Coronary artery (tissue), 2 donors: ENCODE results near the gene PTEN.

Source experiments
- DNase-seq: peaks from one replicate; pipeline ENCODE4 v3.0.0-alpha.2; 2017; ENCODE audit warnings: low spot score
- H3K27ac ChIP-seq, 2 donors: fragments of 200-600 bp; sonication (generic); one replicate each; pipeline ENCODE4 v1.5.1; 2016 to 2019
- H3K4me3 ChIP-seq: fragments of 200-600 bp; sonication (generic); 2 replicates; pipeline ENCODE4 v1.5.1; 2016; ENCODE audit warnings: mild to moderate bottlenecking, moderate library complexity
- TF ChIP-seq, protein P1 (sequence below): fragments of 200-600 bp; sonication (generic); IDR thresholded peaks from one replicate; pipeline ENCODE4 v1.5.1; 2019; ENCODE audit warnings: antibody characterized with exemption

Gene PTEN

DNA sequence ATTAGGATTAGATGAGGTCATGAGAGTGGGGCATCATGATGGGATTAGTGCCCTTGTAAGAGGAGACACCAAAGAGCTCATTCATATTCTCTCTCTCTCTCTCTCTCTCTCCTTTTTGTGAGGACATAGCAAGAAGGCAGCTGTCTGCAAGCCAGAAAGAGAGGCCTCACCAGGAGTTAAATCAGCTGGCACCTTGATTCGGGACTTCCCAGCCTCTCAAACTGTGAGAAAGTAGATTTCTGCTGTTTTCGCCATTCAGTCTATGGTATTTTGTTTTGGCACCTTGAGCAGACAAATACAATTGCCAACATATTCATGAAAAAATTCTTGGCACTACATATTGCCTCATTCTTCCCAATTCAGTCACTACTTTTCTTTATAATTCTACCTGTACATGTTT is 24.8 kb upstream of the PTEN start:
- no peak overlapping the region for H3K4me3 ChIP-seq
- DNase-seq: no peak
- TF ChIP-seq, protein P1, sequence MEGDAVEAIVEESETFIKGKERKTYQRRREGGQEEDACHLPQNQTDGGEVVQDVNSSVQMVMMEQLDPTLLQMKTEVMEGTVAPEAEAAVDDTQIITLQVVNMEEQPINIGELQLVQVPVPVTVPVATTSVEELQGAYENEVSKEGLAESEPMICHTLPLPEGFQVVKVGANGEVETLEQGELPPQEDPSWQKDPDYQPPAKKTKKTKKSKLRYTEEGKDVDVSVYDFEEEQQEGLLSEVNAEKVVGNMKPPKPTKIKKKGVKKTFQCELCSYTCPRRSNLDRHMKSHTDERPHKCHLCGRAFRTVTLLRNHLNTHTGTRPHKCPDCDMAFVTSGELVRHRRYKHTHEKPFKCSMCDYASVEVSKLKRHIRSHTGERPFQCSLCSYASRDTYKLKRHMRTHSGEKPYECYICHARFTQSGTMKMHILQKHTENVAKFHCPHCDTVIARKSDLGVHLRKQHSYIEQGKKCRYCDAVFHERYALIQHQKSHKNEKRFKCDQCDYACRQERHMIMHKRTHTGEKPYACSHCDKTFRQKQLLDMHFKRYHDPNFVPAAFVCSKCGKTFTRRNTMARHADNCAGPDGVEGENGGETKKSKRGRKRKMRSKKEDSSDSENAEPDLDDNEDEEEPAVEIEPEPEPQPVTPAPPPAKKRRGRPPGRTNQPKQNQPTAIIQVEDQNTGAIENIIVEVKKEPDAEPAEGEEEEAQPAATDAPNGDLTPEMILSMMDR: no peak
- no peak overlapping the region for H3K27ac ChIP-seq

DNA sequence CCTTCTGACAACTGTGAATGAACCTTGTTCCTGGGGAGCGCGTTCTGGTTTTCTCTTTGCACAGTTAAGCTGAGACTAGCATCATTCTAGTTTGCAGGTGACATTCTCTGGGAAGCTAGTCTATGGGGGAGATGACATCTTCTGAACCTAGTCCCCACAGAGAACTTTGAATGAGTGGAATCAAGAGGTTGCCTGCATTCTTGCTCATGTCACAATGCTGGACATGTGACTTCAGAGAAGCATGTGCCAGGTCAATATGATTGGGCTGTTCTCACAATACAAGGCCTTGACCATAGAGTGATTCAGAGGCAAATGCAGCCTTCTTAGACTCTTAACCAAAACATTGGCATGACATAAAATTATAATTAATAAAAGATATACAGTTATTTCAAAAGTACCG is 22.2 kb upstream of the PTEN start:
- DNase-seq: no peak
- TF ChIP-seq, protein P1: no peak
- H3K4me3 ChIP-seq: no peak overlapping the region
- no peak overlapping the region for H3K27ac ChIP-seq

DNA sequence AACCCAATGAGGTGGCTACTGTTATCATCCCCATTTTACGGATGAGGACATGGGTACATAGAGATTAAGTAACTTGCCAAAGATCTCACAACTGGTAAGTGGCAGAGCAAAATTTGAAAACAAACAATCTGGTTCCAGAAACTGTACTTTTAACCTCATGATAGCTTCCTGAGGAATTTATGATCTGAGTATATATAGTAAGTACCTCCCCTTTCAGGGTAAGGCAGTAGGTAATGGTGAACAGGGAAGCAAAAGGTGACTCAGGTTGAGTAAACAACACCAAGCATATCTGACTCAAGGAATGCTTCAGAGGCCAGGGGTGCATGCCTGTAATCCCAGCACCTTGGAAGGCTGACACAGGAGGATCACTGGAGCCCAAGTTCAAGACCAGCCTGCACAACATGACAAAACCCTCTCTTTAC is 21.2 kb upstream of the PTEN start:
- Histone ChIP-seq H3K27ac (no peak overlapping the region), H3K4me3 (no peak overlapping the region)
- TF ChIP-seq, protein P1: no peak
- DNase-seq: no peak

DNA sequence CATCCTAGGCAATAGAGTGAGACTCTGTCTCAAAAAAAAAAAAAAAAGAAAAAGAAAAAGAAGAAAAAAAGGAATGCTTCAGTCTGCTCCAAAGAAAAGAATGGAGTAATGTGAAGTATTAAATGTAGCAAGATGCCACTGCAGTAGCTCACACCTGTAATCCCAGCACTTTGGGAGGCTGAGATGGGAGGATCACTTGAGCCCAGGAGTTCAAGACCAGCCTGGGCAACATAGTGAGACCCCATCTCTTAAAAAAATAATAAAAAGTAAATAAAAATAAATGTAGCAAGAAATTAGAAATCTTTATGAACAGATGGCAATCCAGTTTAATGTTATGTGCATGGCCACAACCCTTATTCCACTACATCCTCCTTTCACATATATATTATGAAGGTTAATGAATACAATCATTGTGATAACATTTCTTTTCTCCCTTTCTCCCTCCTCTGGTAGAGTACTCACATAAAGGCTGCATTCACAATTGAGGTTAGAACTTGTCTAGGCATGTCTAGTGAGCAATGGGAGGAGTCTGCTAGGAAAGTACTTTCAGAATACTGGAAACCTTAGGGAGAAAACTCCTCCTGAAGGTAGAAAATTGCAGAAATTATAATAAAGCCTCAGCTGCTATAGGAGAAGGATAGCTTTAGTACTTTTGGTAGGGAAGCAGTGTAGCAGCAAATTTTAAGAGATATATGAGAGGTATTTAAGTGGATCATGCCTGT is 20.5 kb upstream of the PTEN start:
- Histone ChIP-seq H3K4me3 (no peak overlapping the region), H3K27ac (no peak overlapping the region)
- DNase-seq: no peak
- TF ChIP-seq, protein P1: no peak

DNA sequence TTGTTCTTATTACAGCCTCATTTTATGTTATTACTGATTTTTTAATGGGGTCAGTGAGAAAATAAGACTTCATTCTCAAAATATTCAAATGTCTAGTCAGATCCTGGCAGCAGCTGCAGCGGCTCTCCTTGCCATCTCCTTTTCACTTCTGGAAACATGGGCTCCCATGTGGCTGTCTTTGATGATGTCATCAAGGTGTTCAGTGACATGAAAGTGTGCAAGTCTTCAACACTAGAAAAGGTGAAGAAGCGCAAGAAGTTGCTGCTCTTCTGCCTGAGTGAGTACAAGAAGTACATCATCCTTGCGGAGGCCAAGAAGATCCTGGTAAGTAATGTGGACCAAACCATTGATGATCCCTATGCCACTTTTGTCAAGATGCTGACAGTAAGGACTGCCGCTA is 19.7 kb upstream of the PTEN start:
- TF ChIP-seq, protein P1: no peak
- Histone ChIP-seq H3K4me3 (no peak overlapping the region), H3K27ac (no peak overlapping the region)
- no peak for DNase-seq

DNA sequence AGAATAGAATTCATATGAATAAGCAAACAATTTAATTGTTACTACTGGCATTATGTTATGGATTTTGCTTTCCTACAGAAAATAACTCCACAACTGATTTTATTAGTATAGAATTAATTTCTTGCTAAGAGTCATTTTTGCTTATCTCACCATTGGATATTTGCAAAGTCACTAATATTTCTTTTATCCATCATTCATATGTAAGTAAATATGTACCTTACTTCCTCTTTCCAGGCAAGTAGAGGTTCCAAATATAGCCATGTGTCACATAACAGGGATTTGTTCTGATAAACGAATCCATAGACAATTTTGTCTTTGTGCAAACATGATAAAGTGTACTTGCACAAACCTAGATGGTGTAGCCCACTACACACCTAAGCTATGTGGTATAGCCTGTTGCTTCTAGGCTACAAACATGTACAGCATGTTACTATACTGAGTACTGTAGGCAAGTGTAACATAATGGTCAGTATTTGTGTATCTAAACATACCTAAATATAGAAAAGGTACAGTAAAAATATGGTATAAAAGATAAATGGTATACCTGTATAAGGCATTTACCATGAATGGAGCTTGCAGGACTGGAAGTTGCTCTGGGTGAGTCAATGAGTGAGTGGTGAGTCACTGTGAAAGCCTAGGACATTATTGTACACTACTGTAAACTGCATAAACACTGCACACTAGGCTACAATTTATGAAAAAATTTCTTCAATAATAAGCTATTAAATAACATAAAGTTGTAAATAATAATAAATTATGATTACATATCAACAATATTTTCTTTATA is 18.4 kb upstream of the PTEN start:
- Histone ChIP-seq H3K27ac (no peak overlapping the region), H3K4me3 (no peak overlapping the region)
- TF ChIP-seq, protein P1: no peak
- DNase-seq: no peak

DNA sequence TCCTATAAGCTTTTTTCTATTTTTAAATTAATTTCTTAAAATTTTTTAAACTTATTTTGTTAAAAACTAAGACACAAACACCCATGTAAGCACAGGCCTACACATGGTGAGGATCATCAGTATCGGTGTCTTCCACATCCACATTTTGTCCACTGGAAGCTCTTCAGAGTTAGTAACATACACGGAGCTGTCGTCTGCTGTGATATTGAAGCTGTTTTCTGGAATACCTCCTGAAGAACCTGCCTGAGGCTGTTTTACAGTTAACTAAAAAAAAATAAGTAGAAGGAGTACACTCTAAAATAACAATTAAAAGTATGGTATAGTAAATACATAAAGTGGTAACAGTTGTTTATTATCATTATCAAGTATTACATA is 17.8 kb upstream of the PTEN start:
- TF ChIP-seq, protein P1: no peak
- Histone ChIP-seq H3K4me3 (no peak overlapping the region), H3K27ac (no peak overlapping the region)
- DNase-seq: no peak
